K562 (cell line): ENCODE data around the gene DHPS. TPM values are rescaled to one million over a fixed set of nuclear protein-coding genes. Genes with fewer than 3 reads are reported as not detected.

ENCODE experiments used
- CCNT2 ChIP-seq: IDR thresholded peaks from 2 replicates; pipeline ENCODE4 v1.6.1; 2011; ENCODE audit warnings: borderline replicate concordance, low read depth, mild to moderate bottlenecking, moderate library complexity, mixed read lengths, low read length; ENCODE audit not compliant: insufficient read length; ENCODE audit errors: extremely low read depth
- CREB3 ChIP-seq: fragments of 450-650 bp; conservative IDR thresholded peaks from 2 replicates; pipeline ENCODE4 v1.6.1; 2016; ENCODE audit warnings: missing genetic modification characterization, low read depth, mild to moderate bottlenecking, missing compliant biosample characterization, moderate library complexity
- CUX1 ChIP-seq: fragments of 200-800 bp; sonication (Bioruptor generic); IDR thresholded peaks from 2 replicates; pipeline ENCODE4 v1.6.1; 2016; ENCODE audit warnings: missing genetic modification characterization, missing compliant biosample characterization
- HDAC1 ChIP-seq, 2 experiments: fragments of 450-650 bp; IDR thresholded peaks; 2 replicates each; pipeline ENCODE4 v1.6.1; 2016 to 2017; ENCODE audit warnings: inconsistent platforms in 1 of 2, mild to moderate bottlenecking in 1 of 2, moderate library complexity in 1 of 2
- MBD2 ChIP-seq: sonication (generic); IDR thresholded peaks from 2 replicates; pipeline ENCODE4 v1.6.1; 2016; ENCODE audit warnings: low read depth, borderline replicate concordance
- NBN ChIP-seq: fragments of 450-650 bp; IDR thresholded peaks from 2 replicates; pipeline ENCODE4 v1.6.1; 2016; ENCODE audit warnings: low read depth, mild to moderate bottlenecking
- NFE2L1 ChIP-seq: fragments of 450-650 bp; IDR thresholded peaks from 2 replicates; pipeline ENCODE4 v1.6.1; 2016; ENCODE audit warnings: missing genetic modification characterization, low read depth, mild to moderate bottlenecking, missing compliant biosample characterization, moderate library complexity, borderline replicate concordance
- USF2 ChIP-seq: sonication (generic); formaldehyde crosslinking; IDR thresholded peaks from 2 replicates; pipeline ENCODE4 v1.5.0; 2020; ENCODE audit warnings: missing genetic modification reagents
- ZNF318 ChIP-seq, 2 experiments: fragments of 450-650 bp; IDR thresholded peaks; 2 replicates each; pipeline ENCODE4 v1.6.1; 2016; ENCODE audit warnings: mild to moderate bottlenecking in 2 of 2, borderline replicate concordance in 1 of 2, low read depth in 1 of 2, moderate library complexity in 1 of 2
- polyA plus RNA-seq, 8 experiments: library from polyadenylated mRNA; depleted of rRNA in 4 of 8; stranded (reverse) in 5 of 8; unstranded in 3 of 8; fragments of >200 nt; fragmentation: Nextera tagmentation in 2 of 8; fragmentation: Illumina TruSeq in 1 of 8; extraction: Ambion mirVana in 2 of 8; extraction: Trizol in 1 of 8; gene quantifications; 2 replicates each; pipeline versions ENCODE4 v1.2.1 to v1.2.3, GENCODE V29; 2011 to 2014; ENCODE audit warnings: inconsistent platforms in 1 of 8, missing spikeins in 1 of 8
- total RNA-seq, 7 experiments: library from RNA; depleted of rRNA in 6 of 7; stranded (reverse); fragments of >200 nt in 6 of 7; fragmentation: Illumina TruSeq in 2 of 7; extraction: Trizol in 2 of 7; gene quantifications; 2 replicates each; pipeline versions ENCODE4 v1.2.1 to v1.2.3, GENCODE V29; 2011 to 2021; ENCODE audit warnings: low replicate concordance in 1 of 7

DHPS gene
- total and polyA plus RNA-seq, 9 of the 15 experiments (the other 6 are each of a cell fraction or from before 2014, with no cell fraction given), result 47.1 to 110 (median 79.9) TPM

GRCh38 chr19:12681074-12681987 is at the start of gene DHPS (continued):
- TF ChIP-seq CCNT2 (no peak), NFE2L1 (no peak), CUX1 (no peak), NBN (no peak), ZNF318 (IDR thresholded peaks at IDR 0.05; ENCODE audit: borderline replicate concordance in 1 of 2, low read depth in 1 of 2) (no peak), MBD2 (0 out of 2 replicates have a peak, but pooled peaks have one; percentile 47), CREB3 (tag) (no peak), USF2 (CRISPR knock-in tag) (peak; percentile 92), HDAC1 (IDR thresholded peaks at IDR 0.05) (peak in 1 of 2 experiments; percentile 80; a peak in 2 of 4 replicates)
